ENCODE measurements around the gene ICE2. TPM values are rescaled to one million over a fixed set of nuclear protein-coding genes. Genes with fewer than 3 reads are reported as not detected.

Gene ICE2
- total RNA-seq, 2 donors from 2014 or later, result 89.4 to 99.7 TPM

DNA sequence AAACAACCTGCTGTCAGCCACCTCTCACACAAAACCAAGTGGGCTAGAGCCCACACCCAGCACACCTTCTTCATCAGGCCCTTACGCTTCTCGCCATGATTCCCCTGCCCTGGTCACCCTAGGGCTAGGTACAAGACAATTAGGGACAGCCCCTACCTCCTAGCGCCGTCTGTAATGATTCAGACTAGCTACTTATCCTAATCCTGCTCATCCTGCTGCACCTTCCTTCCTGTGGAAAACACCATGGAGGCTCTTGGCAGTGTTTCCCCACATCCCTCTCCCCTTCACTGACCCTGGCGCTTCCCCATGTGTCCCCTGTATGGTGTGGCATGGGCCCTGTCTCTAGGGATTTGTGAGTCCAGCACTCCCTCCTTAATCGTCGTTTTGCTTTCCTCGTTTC, 39.6 kb upstream of the ICE2 start:
- WGBS, 2 experiments (ENCODE audit: insufficient coverage in 1 of 2, insufficient read length in 1 of 2), result 91 to 97% methylated on average over 3 to 8 of the region's 8 CpGs
- Histone ChIP-seq H3K4me1 (ENCODE audit: control insufficient read depth, insufficient read depth, low read length) (no peaks in the 10 kb centered on the region), H3K27ac (ENCODE audit: low read depth, low read length) (no peak overlapping the region), H3K4me3 (ENCODE audit: low read length) (no peak overlapping the region), H3K9me3 (ENCODE audit: control insufficient read depth, low read length) (no peaks in the 10 kb centered on the region), H3K9ac (ENCODE audit: extremely low read depth, low read length, poor library complexity, severe bottlenecking) (no peak overlapping the region), H3K36me3 (ENCODE audit: control insufficient read depth, insufficient read depth, low read length) (peaks cover 11% of the 10 kb centered on the region), H3K27me3 (ENCODE audit: control insufficient read depth, insufficient read depth, low read length, poor library complexity, severe bottlenecking) (no peaks in the 10 kb centered on the region)
- no peak for TF ChIP-seq CTCF (conservative IDR thresholded peaks at IDR 0.05)
- H3K36me3 Mint-ChIP-seq (ENCODE audit: low read depth), result peaks cover 21% of the 10 kb centered on the region
- peaks cover 22% of the 10 kb centered on the region for H3K4me1 Mint-ChIP-seq
- H3K9me3 Mint-ChIP-seq, result no peaks in the 10 kb centered on the region
- DNase-seq, result no peak
- no peak overlapping the region for H3K4me3 Mint-ChIP-seq
- no peaks in the 10 kb centered on the region for H3K27me3 Mint-ChIP-seq (ENCODE audit: insufficient read depth)
- peak overlapping the region; percentile 57 for H3K27ac Mint-ChIP-seq

- peaks cover 38% of the 10 kb centered on the region for H3K36me3 Mint-ChIP-seq (ENCODE audit: low read depth)
- no peak overlapping the region for H3K4me3 Mint-ChIP-seq
- H3K9ac ChIP-seq (ENCODE audit: extremely low read depth, low read length, poor library complexity, severe bottlenecking), result no peak overlapping the region
- H3K4me1 ChIP-seq (ENCODE audit: control insufficient read depth, insufficient read depth, low read length), result no peaks in the 10 kb centered on the region
- H3K27ac Mint-ChIP-seq, result no peak overlapping the region
- H3K27me3 Mint-ChIP-seq (ENCODE audit: insufficient read depth), result no peaks in the 10 kb centered on the region
- WGBS, 2 experiments (ENCODE audit: insufficient coverage in 1 of 2, insufficient read length in 1 of 2), result 96 to 98% methylated on average over 7 to 12 of the region's 12 CpGs
- H3K4me3 ChIP-seq (ENCODE audit: low read length), result no peak overlapping the region
- no peak overlapping the region for H3K27ac ChIP-seq (ENCODE audit: low read depth, low read length)
- no peaks in the 10 kb centered on the region for H3K9me3 ChIP-seq (ENCODE audit: control insufficient read depth, low read length)
- no peak for DNase-seq
- H3K9me3 Mint-ChIP-seq, result no peaks in the 10 kb centered on the region
- no peaks in the 10 kb centered on the region for H3K27me3 ChIP-seq (ENCODE audit: control insufficient read depth, insufficient read depth, low read length, poor library complexity, severe bottlenecking)
- H3K36me3 ChIP-seq (ENCODE audit: control insufficient read depth, insufficient read depth, low read length), result peaks cover 25% of the 10 kb centered on the region
- peaks cover 8% of the 10 kb centered on the region for H3K4me1 Mint-ChIP-seq
- TF ChIP-seq CTCF (conservative IDR thresholded peaks at IDR 0.05), result no peak
Measured at GRCh38 chr15:60514261-60514881, 35.4 kb upstream of the ICE2 start.

DNA sequence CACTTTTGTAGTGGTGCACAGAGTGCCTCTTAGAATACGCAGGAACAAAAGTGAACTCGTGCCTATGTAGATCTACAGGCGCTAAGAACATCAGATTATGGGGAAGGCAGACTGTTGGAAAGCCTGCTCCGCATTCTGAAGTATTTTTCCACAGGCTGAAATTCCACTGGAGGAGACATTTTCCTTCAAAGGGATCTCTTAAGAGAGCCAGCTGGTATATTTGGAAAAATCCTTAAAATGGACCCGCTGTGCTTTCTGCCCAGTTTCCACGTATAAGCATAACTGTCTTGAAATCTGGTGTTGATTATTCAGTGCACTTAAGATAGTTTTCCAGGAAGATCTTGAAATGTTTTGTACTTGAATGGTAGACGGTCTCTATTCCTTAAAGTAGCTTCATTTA, 34.7 kb upstream of the ICE2 start:
- no peak overlapping the region for H3K27ac ChIP-seq (ENCODE audit: low read depth, low read length)
- Mint-ChIP-seq H3K27ac (no peak overlapping the region), H3K27me3 (ENCODE audit: insufficient read depth) (no peaks in the 10 kb centered on the region), H3K9me3 (no peaks in the 10 kb centered on the region), H3K4me1 (peaks cover 4% of the 10 kb centered on the region), H3K4me3 (no peak overlapping the region), H3K36me3 (ENCODE audit: low read depth) (peaks cover 40% of the 10 kb centered on the region)
- DNase-seq, result no peak
- no peaks in the 10 kb centered on the region for H3K4me1 ChIP-seq (ENCODE audit: control insufficient read depth, insufficient read depth, low read length)
- H3K27me3 ChIP-seq (ENCODE audit: control insufficient read depth, insufficient read depth, low read length, poor library complexity, severe bottlenecking), result no peaks in the 10 kb centered on the region
- no peak for TF ChIP-seq CTCF (conservative IDR thresholded peaks at IDR 0.05)
- H3K4me3 ChIP-seq (ENCODE audit: low read length), result no peak overlapping the region
- no peaks in the 10 kb centered on the region for H3K9me3 ChIP-seq (ENCODE audit: control insufficient read depth, low read length)
- H3K9ac ChIP-seq (ENCODE audit: extremely low read depth, low read length, poor library complexity, severe bottlenecking), result no peak overlapping the region
- 94 to 97% methylated on average over 6 to 7 of the region's 7 CpGs for WGBS, 2 experiments (ENCODE audit: insufficient coverage in 1 of 2, insufficient read length in 1 of 2)
- H3K36me3 ChIP-seq (ENCODE audit: control insufficient read depth, insufficient read depth, low read length), result peaks cover 25% of the 10 kb centered on the region

Measured in endodermal cell (in vitro differentiated cells).